A673 (cell line): ENCODE data around the gene TRPM1.

Experiments used
- CTCF ChIP-seq: fragments of 300-800, 200-600 bp; sonication (generic); conservative IDR thresholded peaks from 2 replicates; pipeline ENCODE4 v1.5.1; 2017; ENCODE audit warnings: low read depth, mild to moderate bottlenecking, antibody characterized with exemption, low read length, moderate library complexity, mixed read lengths
- EZH2 ChIP-seq: fragments of 200-600 bp; sonication (generic); IDR thresholded peaks from 2 replicates; pipeline ENCODE4 v1.6.1; 2017; ENCODE audit warnings: borderline replicate concordance, low read depth, mild to moderate bottlenecking, mixed read lengths, antibody characterized with exemption, low read length; ENCODE audit not compliant: poor library complexity, severe bottlenecking

- TF ChIP-seq CTCF: no peak
- TF ChIP-seq EZH2: no peak
These were observed 116.4 kb downstream of the TRPM1 start for GRCh38 chr15:30985081-30985531.
